Thoracic aorta (tissue), 2 donors: ENCODE measurements around the gene PCDHA7. TPM values are rescaled to one million over a fixed set of nuclear protein-coding genes. Genes with fewer than 3 reads are reported as not detected.
"Not testable (repeated sequence)": the region's sequence is repeated elsewhere in the genome, so short reads cannot be mapped to it uniquely, and the experiment has no call there.

Experiments
- ATAC-seq: fragments of 150-250 bp; one replicate; pipeline ENCODE4 v1.8.0; 2017; ENCODE audit warnings: low read depth; ENCODE audit not compliant: insufficient number of reproducible peaks, low FRiP score
- DNase-seq: peaks from one replicate; pipeline ENCODE4 v3.0.0-alpha.2; 2020; ENCODE audit warnings: low spot score
- H3K27ac ChIP-seq, 2 donors: fragments of 200-600 bp; sonication (generic); 1 replicate in 1 of 2; 2 replicates in 1 of 2; pipeline ENCODE4 v1.5.1; 2016; ENCODE audit warnings: mild to moderate bottlenecking in 2 of 2, moderate library complexity in 2 of 2
- H3K27me3 ChIP-seq: fragments of 200-600 bp; sonication (generic); replicated peaks from 2 replicates; pipeline ENCODE4 v1.6.0; 2016; ENCODE audit warnings: mild to moderate bottlenecking; ENCODE audit not compliant: insufficient read depth
- H3K36me3 ChIP-seq: fragments of 200-600 bp; sonication (generic); one replicate; pipeline ENCODE4 v1.5.1; 2016
- H3K4me1 ChIP-seq, 2 donors: fragments of 200-600 bp; sonication (generic); 1 replicate in 1 of 2; 2 replicates in 1 of 2; pipeline versions ENCODE4 v1.5.1 to v1.6.0; 2016; ENCODE audit warnings: low read depth in 2 of 2, mild to moderate bottlenecking in 1 of 2; ENCODE audit not compliant: control insufficient read depth in 1 of 2
- H3K4me3 ChIP-seq: fragments of 200-600 bp; sonication (generic); 2 replicates; pipeline ENCODE4 v1.5.1; 2016; ENCODE audit warnings: mild to moderate bottlenecking
- H3K9me3 ChIP-seq: fragments of 200-600 bp; sonication (generic); 2 replicates; pipeline ENCODE4 v1.5.1; 2016
- total RNA-seq, 2 donors: library from RNA; depleted of rRNA; stranded (reverse); fragments of >200 nt; gene quantifications; one replicate each; pipeline versions ENCODE4 v1.1.0 to v1.2.3, GENCODE V29; 2016
- TF ChIP-seq, protein P1 (sequence below): fragments of 200-600 bp; sonication (generic); IDR thresholded peaks from one replicate; pipeline ENCODE4 v1.5.1; 2019; ENCODE audit warnings: antibody characterized with exemption

PCDHA7 gene, protein sequence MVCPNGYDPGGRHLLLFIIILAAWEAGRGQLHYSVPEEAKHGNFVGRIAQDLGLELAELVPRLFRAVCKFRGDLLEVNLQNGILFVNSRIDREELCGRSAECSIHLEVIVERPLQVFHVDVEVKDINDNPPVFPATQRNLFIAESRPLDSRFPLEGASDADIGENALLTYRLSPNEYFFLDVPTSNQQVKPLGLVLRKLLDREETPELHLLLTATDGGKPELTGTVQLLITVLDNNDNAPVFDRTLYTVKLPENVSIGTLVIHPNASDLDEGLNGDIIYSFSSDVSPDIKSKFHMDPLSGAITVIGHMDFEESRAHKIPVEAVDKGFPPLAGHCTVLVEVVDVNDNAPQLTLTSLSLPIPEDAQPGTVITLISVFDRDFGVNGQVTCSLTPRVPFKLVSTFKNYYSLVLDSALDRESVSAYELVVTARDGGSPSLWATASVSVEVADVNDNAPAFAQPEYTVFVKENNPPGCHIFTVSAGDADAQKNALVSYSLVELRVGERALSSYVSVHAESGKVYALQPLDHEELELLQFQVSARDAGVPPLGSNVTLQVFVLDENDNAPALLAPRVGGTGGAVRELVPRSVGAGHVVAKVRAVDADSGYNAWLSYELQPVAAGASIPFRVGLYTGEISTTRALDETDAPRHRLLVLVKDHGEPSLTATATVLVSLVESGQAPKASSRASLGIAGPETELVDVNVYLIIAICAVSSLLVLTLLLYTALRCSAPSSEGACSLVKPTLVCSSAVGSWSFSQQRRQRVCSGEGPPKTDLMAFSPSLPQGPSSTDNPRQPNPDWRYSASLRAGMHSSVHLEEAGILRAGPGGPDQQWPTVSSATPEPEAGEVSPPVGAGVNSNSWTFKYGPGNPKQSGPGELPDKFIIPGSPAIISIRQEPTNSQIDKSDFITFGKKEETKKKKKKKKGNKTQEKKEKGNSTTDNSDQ
- total RNA-seq = under 1 TPM; 0.42 to 0.54 TPM

DNA sequence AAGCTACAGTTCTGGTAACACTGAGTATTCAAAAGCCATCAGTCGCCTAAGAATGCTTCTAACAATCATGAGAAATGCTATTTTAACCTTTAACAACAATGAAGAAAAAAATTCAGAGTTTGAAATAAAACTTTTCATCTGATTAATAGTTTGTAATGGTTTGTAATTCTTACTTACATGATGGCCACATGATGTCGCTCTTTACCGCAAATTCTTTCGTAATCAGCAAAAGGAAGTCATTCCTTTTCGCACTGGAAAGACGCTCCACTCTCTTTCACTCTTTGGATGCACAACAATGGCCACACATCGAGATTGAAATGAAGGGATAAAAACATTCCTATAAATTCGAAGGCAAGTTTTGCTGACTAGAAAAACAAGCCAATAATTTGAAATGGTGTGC, at the start of gene PCDHA7:
Gene PCDHA7, plus strand, starts transcription at position 277 of the 400 bp plus-strand sequence. Its CDS starts 115 bp downstream, at position 392.
- ATAC-seq (no peak), DNase-seq (no peak)
- peak within 1 kb of the TSS; percentile 25 for H3K4me3 ChIP-seq
- H3K36me3 ChIP-seq = no peaks in the 10 kb centered on the region
- no peak within 1 kb of the TSS for H3K27ac ChIP-seq
- H3K4me1 ChIP-seq = no peaks in the 10 kb centered on the region
- H3K27me3 ChIP-seq = no peaks in the 10 kb centered on the region
- H3K9me3 ChIP-seq = peaks cover 40% of the 10 kb centered on the region
- TF ChIP-seq, protein P1, sequence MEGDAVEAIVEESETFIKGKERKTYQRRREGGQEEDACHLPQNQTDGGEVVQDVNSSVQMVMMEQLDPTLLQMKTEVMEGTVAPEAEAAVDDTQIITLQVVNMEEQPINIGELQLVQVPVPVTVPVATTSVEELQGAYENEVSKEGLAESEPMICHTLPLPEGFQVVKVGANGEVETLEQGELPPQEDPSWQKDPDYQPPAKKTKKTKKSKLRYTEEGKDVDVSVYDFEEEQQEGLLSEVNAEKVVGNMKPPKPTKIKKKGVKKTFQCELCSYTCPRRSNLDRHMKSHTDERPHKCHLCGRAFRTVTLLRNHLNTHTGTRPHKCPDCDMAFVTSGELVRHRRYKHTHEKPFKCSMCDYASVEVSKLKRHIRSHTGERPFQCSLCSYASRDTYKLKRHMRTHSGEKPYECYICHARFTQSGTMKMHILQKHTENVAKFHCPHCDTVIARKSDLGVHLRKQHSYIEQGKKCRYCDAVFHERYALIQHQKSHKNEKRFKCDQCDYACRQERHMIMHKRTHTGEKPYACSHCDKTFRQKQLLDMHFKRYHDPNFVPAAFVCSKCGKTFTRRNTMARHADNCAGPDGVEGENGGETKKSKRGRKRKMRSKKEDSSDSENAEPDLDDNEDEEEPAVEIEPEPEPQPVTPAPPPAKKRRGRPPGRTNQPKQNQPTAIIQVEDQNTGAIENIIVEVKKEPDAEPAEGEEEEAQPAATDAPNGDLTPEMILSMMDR = no peak

DNA sequence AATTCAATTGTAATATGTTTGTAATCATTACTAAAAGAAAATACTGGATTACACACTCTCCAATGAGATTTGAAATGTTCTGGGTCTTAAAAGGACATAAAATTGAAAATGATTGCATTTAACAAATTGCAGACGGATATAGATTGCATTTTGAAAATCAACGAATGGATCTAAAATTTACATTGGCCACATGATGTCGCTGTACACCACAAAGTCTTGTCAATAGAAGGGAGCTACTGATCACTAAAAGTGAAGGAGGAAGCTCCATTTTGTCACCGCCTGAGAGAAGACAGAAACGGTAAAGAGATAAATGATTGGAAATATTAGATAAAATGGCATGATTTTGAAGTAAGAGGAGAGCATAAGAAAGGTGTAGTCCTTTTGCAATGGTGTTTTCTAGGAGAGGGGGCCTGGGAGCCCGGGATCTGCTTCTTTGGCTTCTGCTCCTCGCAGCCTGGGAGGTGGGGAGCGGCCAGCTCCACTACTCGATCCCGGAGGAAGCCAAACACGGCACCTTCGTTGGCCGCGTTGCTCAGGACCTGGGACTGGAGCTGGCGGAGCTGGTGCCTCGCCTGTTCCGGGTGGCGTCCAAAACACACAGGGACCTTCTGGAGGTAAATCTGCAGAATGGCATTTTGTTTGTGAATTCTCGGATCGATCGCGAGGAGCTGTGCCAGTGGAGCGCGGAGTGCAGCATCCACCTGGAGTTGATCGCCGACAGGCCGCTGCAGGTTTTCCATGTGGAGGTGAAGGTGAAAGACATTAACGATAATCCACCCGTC, 48.0 kb upstream of the PCDHA7 start, which contains the start of gene PCDHA1:
Gene PCDHA1, plus strand, starts transcription at position 236 of the 782 bp plus-strand sequence.
- no peaks in the 10 kb centered on the region for H3K27me3 ChIP-seq

DNA sequence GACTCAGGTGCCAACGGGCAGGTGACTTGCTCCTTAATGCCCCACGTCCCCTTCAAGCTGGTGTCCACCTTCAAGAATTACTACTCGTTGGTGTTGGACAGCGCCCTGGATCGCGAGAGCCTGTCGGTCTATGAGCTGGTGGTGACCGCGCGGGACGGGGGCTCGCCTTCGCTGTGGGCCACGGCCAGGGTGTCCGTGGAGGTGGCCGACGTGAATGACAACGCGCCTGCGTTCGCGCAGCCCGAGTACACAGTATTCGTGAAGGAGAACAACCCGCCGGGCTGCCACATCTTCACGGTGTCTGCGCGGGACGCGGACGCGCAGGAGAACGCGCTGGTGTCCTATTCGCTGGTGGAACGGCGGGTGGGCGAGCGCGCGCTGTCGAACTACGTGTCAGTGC, 46.6 kb upstream of the PCDHA7 start:
- not testable (repeated sequence) for H3K27me3 ChIP-seq, H3K4me3 ChIP-seq, H3K4me1 ChIP-seq, DNase-seq, H3K27ac ChIP-seq, H3K36me3 ChIP-seq, ATAC-seq
- H3K9me3 ChIP-seq = peaks cover 39% of the 10 kb centered on the region

More for the DNA sequence above, 48.0 kb upstream of the PCDHA7 start, which contains the start of gene PCDHA1:
- no peak for ATAC-seq
- Histone ChIP-seq H3K9me3 (peaks cover 39% of the 10 kb centered on the region), H3K27ac (no peak within 1 kb of the TSS), H3K4me3 (no peak within 1 kb of the TSS), H3K36me3 (no peaks in the 10 kb centered on the region), H3K4me1 (no peaks in the 10 kb centered on the region)
- DNase-seq = no peak
- TF ChIP-seq, protein P1 = no peak

DNA sequence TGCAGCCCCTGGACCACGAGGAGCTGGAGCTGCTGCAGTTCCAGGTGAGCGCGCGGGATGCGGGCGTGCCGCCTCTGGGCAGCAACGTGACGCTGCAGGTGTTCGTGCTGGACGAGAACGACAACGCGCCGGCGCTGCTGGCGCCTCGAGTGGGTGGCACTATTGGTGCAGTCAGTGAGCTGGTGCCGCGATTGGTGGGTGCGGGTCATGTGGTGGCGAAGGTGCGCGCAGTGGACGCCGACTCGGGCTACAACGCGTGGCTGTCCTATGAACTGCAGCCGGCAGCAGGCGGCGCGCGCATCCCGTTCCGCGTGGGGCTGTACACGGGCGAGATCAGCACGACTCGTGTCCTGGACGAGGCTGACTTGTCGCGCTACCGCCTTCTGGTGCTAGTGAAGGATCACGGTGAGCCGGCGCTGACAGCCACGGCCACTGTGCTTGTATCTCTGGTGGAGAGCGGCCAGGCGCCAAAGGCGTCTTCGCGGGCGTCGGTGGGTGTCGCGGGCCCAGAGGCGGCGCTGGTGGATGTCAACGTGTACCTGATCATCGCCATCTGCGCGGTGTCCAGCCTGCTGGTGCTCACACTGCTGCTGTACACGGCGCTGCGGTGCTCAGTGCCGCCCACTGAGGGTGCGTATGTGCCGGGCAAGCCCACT, 46.1 kb upstream of the PCDHA7 start:
- H3K4me1 ChIP-seq, DNase-seq, H3K4me3 ChIP-seq, H3K36me3 ChIP-seq, H3K27me3 ChIP-seq, H3K27ac ChIP-seq, ATAC-seq: not testable (repeated sequence)
- peaks cover 39% of the 10 kb centered on the region for H3K9me3 ChIP-seq

DNA sequence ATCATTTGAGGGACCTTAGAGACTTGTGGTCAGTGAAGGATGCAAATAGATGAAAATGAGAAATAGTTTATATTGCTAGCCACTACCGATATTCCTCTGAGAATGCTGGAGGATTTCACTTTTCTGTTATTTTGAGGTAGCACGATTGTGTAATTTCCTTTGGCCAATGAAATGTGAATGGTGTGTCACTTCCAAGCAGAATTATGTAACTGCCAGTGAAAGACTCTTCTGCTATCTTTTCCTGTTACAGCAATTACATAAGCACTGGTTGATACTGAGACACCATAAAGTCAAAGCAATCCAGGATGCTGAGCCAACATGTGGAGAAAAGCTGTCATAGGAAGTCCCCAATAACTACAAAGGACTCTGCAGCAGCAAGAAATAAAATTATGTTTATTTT, 43.0 kb upstream of the PCDHA7 start:
- H3K4me1 ChIP-seq = no peaks in the 10 kb centered on the region
- H3K9me3 ChIP-seq = peaks cover 54% of the 10 kb centered on the region
- H3K27me3 ChIP-seq = no peaks in the 10 kb centered on the region
- DNase-seq (no peak), ATAC-seq (no peak)
- no peaks in the 10 kb centered on the region for H3K36me3 ChIP-seq
- H3K4me3 ChIP-seq = no peak overlapping the region
- no peak overlapping the region for H3K27ac ChIP-seq
- TF ChIP-seq, protein P1 = no peak
